K562 (cell line): ENCODE data around the gene FABP7. TPM values are rescaled to one million over a fixed set of nuclear protein-coding genes. Genes with fewer than 3 reads are reported as not detected.

Experiments used
- ATAC-seq: fragments of 200-7000 bp; cut with Tn5 transposase; 3 replicates; pipeline ENCODE4 v1.9.1; 2020; ENCODE audit warnings: moderate library complexity
- BruUV-seq: library from RNA; stranded (reverse); fragments of 400-500 nt; replicated peaks from 2 replicates; lab custom pipeline; 2021; lab: Mats Ljungman, UMichigan
- CTCF ChIA-PET: fragments of 300-600 bp; formaldehyde crosslinking; extraction: SDS; loops from one replicate; lab custom pipeline; 2021; ENCODE audit warnings: low intra/inter-chr PET ratio; lab: Yijun Ruan, JAX
- POLR2A ChIA-PET: fragments of 300-600, 350-650 bp; sonication (Branson Sonifier 250); formaldehyde crosslinking; extraction: SDS; loops from one replicate; lab custom pipeline; 2021; ENCODE audit warnings: antibody characterized with exemption, inconsistent platforms; lab: Yijun Ruan, JAX
- DNase-seq, 4 experiments: peaks; one replicate each; pipeline versions ENCODE4 v3.0.0 to v3.0.0-alpha.2; 2011 to 2018; ENCODE audit warnings: low spot score in 3 of 4, mixed read lengths in 3 of 4; ENCODE audit errors: extremely low read depth in 1 of 4
- FAIRE-seq: peaks from 2 replicates; lab custom pipeline; 2011; peaks lifted over from hg19 to GRCh38; lab: Jason Lieb, UNC
- H2AFZ ChIP-seq: 2 replicates; pipeline ENCODE4 v1.6.0; 2011; ENCODE audit warnings: low read depth, low read length, control low read depth, inconsistent platforms
- H3K27ac ChIP-seq: fragments of 200-600 bp; 3 replicates; pipeline ENCODE4 v1.8.0; 2011; ENCODE audit warnings: low read depth, mild to moderate bottlenecking, control low read depth, inconsistent platforms, low read length, moderate library complexity, mixed read lengths; ENCODE audit errors: extremely low read depth
- H3K27me3 ChIP-seq, 2 experiments: fragments of 300-600 bp in 1 of 2; 2 replicates in 1 of 2; 3 replicates in 1 of 2; pipeline versions ENCODE4 v1.6.0 to v1.8.0; 2011; ENCODE audit warnings: inconsistent platforms in 2 of 2, low read length in 2 of 2, mild to moderate bottlenecking in 1 of 2, mixed read lengths in 1 of 2, moderate library complexity in 1 of 2; ENCODE audit not compliant: control insufficient read depth in 2 of 2, insufficient read depth in 2 of 2
- H3K36me3 ChIP-seq: fragments of 300-600 bp; 3 replicates; pipeline ENCODE4 v1.8.0; 2011; ENCODE audit warnings: mild to moderate bottlenecking, low read length, inconsistent platforms; ENCODE audit not compliant: control insufficient read depth, insufficient read depth
- H3K4me1 ChIP-seq, 2 experiments: fragments of 200-600 bp in 1 of 2; replicated peaks in 1 of 2; 2 replicates in 1 of 2; 3 replicates in 1 of 2; pipeline versions ENCODE4 v1.5.1 to v1.8.0; 2011; ENCODE audit warnings: inconsistent platforms in 2 of 2, low read length in 2 of 2, mild to moderate bottlenecking in 1 of 2, mixed read lengths in 1 of 2, moderate library complexity in 1 of 2; ENCODE audit not compliant: control insufficient read depth in 2 of 2, insufficient read depth in 2 of 2
- H3K4me2 ChIP-seq: 2 replicates; pipeline ENCODE4 v1.6.1; 2011; ENCODE audit warnings: low read length, control low read depth, inconsistent platforms, mixed read lengths; ENCODE audit not compliant: insufficient read depth
- H3K4me3 ChIP-seq: fragments of 200-600 bp; sonication (generic), shearing (Covaris generic); 2 replicates; pipeline ENCODE4 v1.5.1; 2016; ENCODE audit warnings: control low read depth, inconsistent platforms
- H3K79me2 ChIP-seq: fragments of 200-600 bp; 3 replicates; pipeline ENCODE4 v1.8.0; 2011; ENCODE audit warnings: low read length, inconsistent platforms; ENCODE audit not compliant: control insufficient read depth, insufficient read depth
- H3K9ac ChIP-seq, 2 experiments: 2 replicates each; pipeline versions ENCODE4 v1.6.0 to v1.6.1; 2011; ENCODE audit warnings: low read depth in 2 of 2, low read length in 2 of 2, control low read depth in 1 of 2, inconsistent platforms in 1 of 2, mild to moderate bottlenecking in 1 of 2, mixed read lengths in 1 of 2; ENCODE audit not compliant: insufficient read depth in 1 of 2
- H3K9me1 ChIP-seq: one replicate; pipeline ENCODE4 v1.6.0; 2011; ENCODE audit warnings: inconsistent platforms, mild to moderate bottlenecking, low read length, moderate library complexity; ENCODE audit not compliant: control insufficient read depth, insufficient read depth
- H3K9me3 ChIP-seq: replicated peaks from 2 replicates; pipeline ENCODE4 v1.5.1; 2011; ENCODE audit warnings: low read depth, low read length, inconsistent platforms; ENCODE audit not compliant: control insufficient read depth, insufficient read depth
- H4K20me1 ChIP-seq: replicated peaks from 2 replicates; pipeline ENCODE4 v1.6.1; 2011; ENCODE audit warnings: low read length, inconsistent platforms, mixed read lengths; ENCODE audit not compliant: control insufficient read depth, insufficient read depth
- CBX1 ChIP-seq: sonication (generic); IDR thresholded peaks from 2 replicates; pipeline ENCODE4 v1.6.1; 2016; ENCODE audit warnings: antibody characterized with exemption, low read depth, mild to moderate bottlenecking
- CHD7 ChIP-seq: fragments of 200-600 bp; sonication (generic); IDR thresholded peaks from one replicate; pipeline ENCODE4 v1.6.1; 2012; ENCODE audit warnings: mild to moderate bottlenecking, low read depth, low read length, inconsistent platforms
- ELF1 ChIP-seq: fragments of 200-800 bp; sonication (Bioruptor generic); IDR thresholded peaks from 2 replicates; pipeline ENCODE4 v1.6.1; 2016; ENCODE audit warnings: missing genetic modification characterization, missing compliant biosample characterization
- KLF16 ChIP-seq: IDR thresholded peaks from 2 replicates; pipeline ENCODE4 v1.6.1; 2016; ENCODE audit warnings: antibody characterized with exemption
- MYNN ChIP-seq, 2 experiments: sonication (generic); formaldehyde crosslinking in 1 of 2; IDR thresholded peaks; 2 replicates each; pipeline versions ENCODE4 v1.5.0 to v1.6.1; 2016 to 2020; ENCODE audit warnings: antibody characterized with exemption in 1 of 2, missing genetic modification reagents in 1 of 2
- SRSF3 ChIP-seq: fragments of 200-400 bp; formaldehyde crosslinking; IDR thresholded peaks from 2 replicates; pipeline ENCODE4 v1.6.1; 2016; ENCODE audit warnings: mild to moderate bottlenecking, low read length, moderate library complexity; ENCODE audit not compliant: insufficient read depth
- TEAD2 ChIP-seq: fragments of 450-650 bp; IDR thresholded peaks from 2 replicates; pipeline ENCODE4 v1.6.1; 2016; ENCODE audit warnings: missing genetic modification characterization, control low read depth, missing compliant biosample characterization
- ZBTB8A ChIP-seq: fragments of 450-650 bp; IDR thresholded peaks from 2 replicates; pipeline ENCODE4 v1.6.1; 2018; ENCODE audit warnings: mild to moderate bottlenecking, moderate library complexity; ENCODE audit not compliant: partially characterized antibody
- ZKSCAN3 ChIP-seq: fragments of 250-450 bp; sonication (Bioruptor Pico); IDR thresholded peaks from 2 replicates; pipeline ENCODE4 v1.4.0; 2020
- in situ Hi-C: fragments of 300-500 bp; cut with MboI; formaldehyde crosslinking; loops from 4 replicates; pipeline ENCODE4 v1.15.0; 2018; ENCODE audit warnings: inconsistent platforms, mixed read lengths
- intact Hi-C: fragments of 100-400 bp; cut with micrococcal nuclease; formaldehyde crosslinking; loops from 2 replicates; pipeline ENCODE4 v1.14.2; 2022
- polyA plus RNA-seq, 8 experiments: library from polyadenylated mRNA; depleted of rRNA in 4 of 8; stranded (reverse) in 5 of 8; unstranded in 3 of 8; fragments of >200 nt; fragmentation: Nextera tagmentation in 2 of 8; fragmentation: Illumina TruSeq in 1 of 8; extraction: Ambion mirVana in 2 of 8; extraction: Trizol in 1 of 8; gene quantifications; 2 replicates each; pipeline versions ENCODE4 v1.2.1 to v1.2.3, GENCODE V29; 2011 to 2014; ENCODE audit warnings: inconsistent platforms in 1 of 8, missing spikeins in 1 of 8
- total RNA-seq, 7 experiments: library from RNA; depleted of rRNA in 6 of 7; stranded (reverse); fragments of >200 nt in 6 of 7; fragmentation: Illumina TruSeq in 2 of 7; extraction: Trizol in 2 of 7; gene quantifications; 2 replicates each; pipeline versions ENCODE4 v1.2.1 to v1.2.3, GENCODE V29; 2011 to 2021; ENCODE audit warnings: low replicate concordance in 1 of 7
- TF ChIP-seq, protein P1 (sequence below): IDR thresholded peaks from 3 replicates; pipeline ENCODE4 v1.6.1; 2011; ENCODE audit warnings: borderline replicate concordance, mild to moderate bottlenecking, moderate library complexity; ENCODE audit not compliant: insufficient read length; ENCODE audit errors: extremely low read depth

Gene FABP7
- total and polyA plus RNA-seq, 9 of the 15 experiments (the other 6 are each of a cell fraction or from before 2014, with no cell fraction given), result 0.07 to 0.14 TPM; not detected in 7

DNA sequence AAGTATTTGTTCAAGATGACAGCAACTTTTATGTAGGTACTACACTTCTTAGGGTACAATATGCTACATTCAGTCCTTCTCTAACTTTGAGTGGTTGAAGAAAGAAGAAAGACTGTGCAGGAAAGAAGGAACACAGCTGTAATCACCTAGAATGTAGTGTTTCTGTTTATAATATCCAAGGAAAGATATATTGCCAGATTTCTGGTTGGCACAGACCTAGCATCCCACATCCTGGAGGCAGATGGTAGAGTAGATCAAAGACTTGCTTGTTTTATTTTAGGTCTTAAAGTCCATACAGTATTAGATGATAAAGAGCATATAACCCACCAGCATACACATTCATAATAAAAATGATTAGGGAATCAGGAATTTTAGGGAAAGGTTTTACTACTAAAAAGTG is 13.3 kb upstream of the FABP7 start:
- Histone ChIP-seq H3K4me1 (no peaks in the 10 kb centered on the region), H3K4me2 (no peak overlapping the region), H3K9me3 (no peaks in the 10 kb centered on the region), H3K9ac (no peak overlapping the region), H3K9me1 (no peaks in the 10 kb centered on the region), H4K20me1 (no peaks in the 10 kb centered on the region), H3K79me2 (no peaks in the 10 kb centered on the region), H3K27ac (no peak overlapping the region), H3K27me3 (no peaks in the 10 kb centered on the region), H3K4me3 (no peak overlapping the region), H2AFZ (no peak overlapping the region), H3K36me3 (no peaks in the 10 kb centered on the region)
- no TSS peak for BruUV-seq
- intact Hi-C loops (no loop called here), in situ Hi-C loops (no loop called here)
- no peak for FAIRE-seq
- no peak for DNase-seq
- ChIA-PET POLR2A (no interaction called here), CTCF (no interaction called here)
- no peak for ATAC-seq
- TF ChIP-seq ZKSCAN3 (CRISPR knock-in tag) (no peak), KLF16 (no peak), CHD7 (no peak), TEAD2 (tag) (no peak), MYNN (IDR thresholded peaks at IDR 0.05) (no peak), MYNN (CRISPR knock-in tag; IDR thresholded peaks at IDR 0.05) (no peak), ZBTB8A (no peak), SRSF3 (no peak), ELF1 (tag) (no peak), CBX1 (no peak)
- TF ChIP-seq, protein P1, sequence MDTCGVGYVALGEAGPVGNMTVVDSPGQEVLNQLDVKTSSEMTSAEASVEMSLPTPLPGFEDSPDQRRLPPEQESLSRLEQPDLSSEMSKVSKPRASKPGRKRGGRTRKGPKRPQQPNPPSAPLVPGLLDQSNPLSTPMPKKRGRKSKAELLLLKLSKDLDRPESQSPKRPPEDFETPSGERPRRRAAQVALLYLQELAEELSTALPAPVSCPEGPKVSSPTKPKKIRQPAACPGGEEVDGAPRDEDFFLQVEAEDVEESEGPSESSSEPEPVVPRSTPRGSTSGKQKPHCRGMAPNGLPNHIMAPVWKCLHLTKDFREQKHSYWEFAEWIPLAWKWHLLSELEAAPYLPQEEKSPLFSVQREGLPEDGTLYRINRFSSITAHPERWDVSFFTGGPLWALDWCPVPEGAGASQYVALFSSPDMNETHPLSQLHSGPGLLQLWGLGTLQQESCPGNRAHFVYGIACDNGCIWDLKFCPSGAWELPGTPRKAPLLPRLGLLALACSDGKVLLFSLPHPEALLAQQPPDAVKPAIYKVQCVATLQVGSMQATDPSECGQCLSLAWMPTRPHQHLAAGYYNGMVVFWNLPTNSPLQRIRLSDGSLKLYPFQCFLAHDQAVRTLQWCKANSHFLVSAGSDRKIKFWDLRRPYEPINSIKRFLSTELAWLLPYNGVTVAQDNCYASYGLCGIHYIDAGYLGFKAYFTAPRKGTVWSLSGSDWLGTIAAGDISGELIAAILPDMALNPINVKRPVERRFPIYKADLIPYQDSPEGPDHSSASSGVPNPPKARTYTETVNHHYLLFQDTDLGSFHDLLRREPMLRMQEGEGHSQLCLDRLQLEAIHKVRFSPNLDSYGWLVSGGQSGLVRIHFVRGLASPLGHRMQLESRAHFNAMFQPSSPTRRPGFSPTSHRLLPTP, result no peak
